CD4-positive, alpha-beta T cell treated with Interleukin-12 subunit alpha and Interleukin-12 subunit beta, for 1 hour (primary cell): ENCODE results near the gene TOGARAM2.

ENCODE experiments used
- DNase-seq: peaks from one replicate; pipeline ENCODE4 v3.0.0-alpha.2; 2020

The TOGARAM2 gene

GRCh38 chr2:29000481-29000880 lies 19.4 kb downstream of the TOGARAM2 start:
- peak; percentile 59 for DNase-seq

GRCh38 chr2:29000956-29001355 lies 19.9 kb downstream of the TOGARAM2 start:
- no peak for DNase-seq

GRCh38 chr2:29001806-29002205 lies 20.7 kb downstream of the TOGARAM2 start:
- peak; percentile 39 for DNase-seq

GRCh38 chr2:29004755-29005154 lies 23.7 kb downstream of the TOGARAM2 start:
- DNase-seq: no peak

GRCh38 chr2:29005331-29005730 lies 24.2 kb downstream of the TOGARAM2 start:
- DNase-seq: no peak

GRCh38 chr2:29006092-29006979 lies 25.2 kb downstream of the TOGARAM2 start:
- no peak for DNase-seq

- no peak for DNase-seq
Observed at GRCh38 chr2:29006980-29007301, 25.8 kb downstream of the TOGARAM2 start.

GRCh38 chr2:29009270-29009669 lies 28.2 kb downstream of the TOGARAM2 start:
- no peak for DNase-seq

- DNase-seq: no peak
Observed at GRCh38 chr2:29009711-29010677, 28.9 kb downstream of the TOGARAM2 start.

GRCh38 chr2:29010946-29011345 lies 29.8 kb downstream of the TOGARAM2 start:
- peak; percentile 61 for DNase-seq

GRCh38 chr2:29011418-29012060 lies 30.4 kb downstream of the TOGARAM2 start:
- peak; percentile 84 for DNase-seq

- peak; percentile 64 for DNase-seq
Observed at GRCh38 chr2:29012211-29012681, 31.1 kb downstream of the TOGARAM2 start.

- DNase-seq: no peak
Observed at GRCh38 chr2:29013057-29013780, 32.1 kb downstream of the TOGARAM2 start.

- DNase-seq: no peak
Observed at GRCh38 chr2:29014331-29014730, 33.2 kb downstream of the TOGARAM2 start.

- DNase-seq: peak; percentile 73
Observed at GRCh38 chr2:29014811-29015421, 33.8 kb downstream of the TOGARAM2 start.

- no peak for DNase-seq
Observed at GRCh38 chr2:29015701-29016470, 34.8 kb downstream of the TOGARAM2 start.

- no peak for DNase-seq
Observed at GRCh38 chr2:29016504-29016903, 35.4 kb downstream of the TOGARAM2 start.

GRCh38 chr2:29017716-29018435 lies 36.8 kb downstream of the TOGARAM2 start:
- DNase-seq: no peak

GRCh38 chr2:29021886-29022285 lies 40.8 kb downstream of the TOGARAM2 start:
- no peak for DNase-seq

GRCh38 chr2:29022679-29023078 lies 41.6 kb downstream of the TOGARAM2 start:
- no peak for DNase-seq
